HCT116 (cell line): Measurements from ENCODE around the gene EIF4G3. TPM values are rescaled to one million over a fixed set of nuclear protein-coding genes. Genes with fewer than 3 reads are reported as not detected.
"Not testable (repeated sequence)": the region's sequence is repeated elsewhere in the genome, so short reads cannot be mapped to it uniquely, and the experiment has no call there.

Experiments used
- ATAC-seq: fragments of 200-7000 bp; cut with Tn5 transposase; 2 replicates; pipeline ENCODE4 v1.9.1; 2020; ENCODE audit warnings: mild to moderate bottlenecking, moderate library complexity
- BruUV-seq: library from RNA; stranded (reverse); fragments of 400-500 nt; replicated peaks from 2 replicates; lab custom pipeline; 2021; lab: Mats Ljungman, UMichigan
- CTCF ChIA-PET: fragments of 300-600 bp; sonication (Branson Sonifier 250); formaldehyde crosslinking; loops from one replicate; lab custom pipeline; 2021; ENCODE audit warnings: antibody characterized with exemption; lab: Charles Lee
- POLR2A ChIA-PET: fragments of 300-600, 350-600 bp; sonication (Branson Sonifier 250); formaldehyde crosslinking; loops from one replicate; lab custom pipeline; 2021; ENCODE audit warnings: antibody characterized with exemption; lab: Charles Lee
- RAD21 ChIA-PET, 2 experiments: fragments of 300-600 bp; sonication (Branson Sonifier 250); formaldehyde crosslinking; loops; one replicate each; lab custom pipeline; 2023; ENCODE audit warnings: low total read pairs in 2 of 2; ENCODE audit not compliant: uncharacterized antibody in 2 of 2, unreplicated experiment in 2 of 2, low non-redundant PET in 1 of 2; lab: Charles Lee
- DNase-seq: peaks from one replicate; pipeline ENCODE4 v3.0.0-alpha.2; 2010; ENCODE audit warnings: low read depth, low spot score
- H2AFZ ChIP-seq: fragments of 200-600 bp; shearing (Covaris generic), sonication (generic); 2 replicates; pipeline ENCODE4 v1.6.1; 2017; ENCODE audit warnings: low read depth, mixed run types, mixed read lengths, antibody characterized with exemption, low read length; ENCODE audit not compliant: poor library complexity, severe bottlenecking
- H3K27ac ChIP-seq: 2 replicates; pipeline ENCODE4 v1.5.1; 2012; ENCODE audit warnings: low read depth, low read length
- H3K27me3 ChIP-seq: fragments of 200-600 bp; sonication (generic); 2 replicates; pipeline ENCODE4 v1.6.1; 2016; ENCODE audit warnings: mixed run types, low read length, mixed read lengths; ENCODE audit not compliant: insufficient read depth
- H3K36me3 ChIP-seq, 2 experiments: fragments of 200-500 bp in 1 of 2; fragments of 200-600 bp in 1 of 2; sonication (Bioruptor generic) in 1 of 2; sonication (generic) in 1 of 2; 2 replicates each; pipeline versions ENCODE4 v1.5.1 to v1.6.1; 2014 to 2016; ENCODE audit warnings: low read length in 2 of 2, inconsistent platforms in 1 of 2, mixed read lengths in 1 of 2, mixed run types in 1 of 2; ENCODE audit not compliant: insufficient read depth in 2 of 2, control insufficient read depth in 1 of 2
- H3K4me1 ChIP-seq, 2 experiments: fragments of 200-600 bp in 1 of 2; sonication (generic) in 1 of 2; 2 replicates each; pipeline versions ENCODE4 v1.5.1 to v1.6.1; 2012 to 2017; ENCODE audit warnings: low read length in 2 of 2, inconsistent platforms in 1 of 2, mild to moderate bottlenecking in 1 of 2, mixed read lengths in 1 of 2, mixed run types in 1 of 2, moderate library complexity in 1 of 2; ENCODE audit not compliant: insufficient read depth in 2 of 2, control insufficient read depth in 1 of 2
- H3K4me2 ChIP-seq: fragments of 200-600 bp; sonication (generic); 2 replicates; pipeline ENCODE4 v1.6.1; 2017; ENCODE audit warnings: mixed run types, low read length, mixed read lengths
- H3K4me3 ChIP-seq, 2 experiments: fragments of 200-600 bp in 1 of 2; sonication (generic) in 1 of 2; replicated peaks in 1 of 2; 2 replicates each; pipeline ENCODE4 v1.5.1; 2011 to 2016; ENCODE audit warnings: low read length in 2 of 2, control low read depth in 1 of 2, low read depth in 1 of 2, mild to moderate bottlenecking in 1 of 2, mixed read lengths in 1 of 2, mixed run types in 1 of 2
- H3K79me2 ChIP-seq: fragments of 200-600 bp; sonication (generic); 2 replicates; pipeline ENCODE4 v1.6.1; 2017; ENCODE audit warnings: mild to moderate bottlenecking, mixed run types, low read length, moderate library complexity, mixed read lengths; ENCODE audit not compliant: insufficient read depth
- H3K9ac ChIP-seq: fragments of 200-600 bp; sonication (generic); 2 replicates; pipeline ENCODE4 v1.6.1; 2016; ENCODE audit warnings: low read length, mixed read lengths
- H3K9me2 ChIP-seq: fragments of 200-600 bp; sonication (generic), shearing (Covaris generic); 2 replicates; pipeline ENCODE4 v1.6.1; 2017; ENCODE audit warnings: mixed run types, mild to moderate bottlenecking, moderate library complexity; ENCODE audit not compliant: insufficient read depth
- H3K9me3 ChIP-seq, 2 experiments: fragments of 200-500 bp in 1 of 2; fragments of 200-600 bp in 1 of 2; sonication (Bioruptor generic) in 1 of 2; sonication (generic) in 1 of 2; 2 replicates each; pipeline ENCODE4 v1.6.1; 2014 to 2017; ENCODE audit warnings: low read length in 2 of 2, mixed read lengths in 2 of 2, inconsistent platforms in 1 of 2, low read depth in 1 of 2, mild to moderate bottlenecking in 1 of 2, mixed run types in 1 of 2, moderate library complexity in 1 of 2; ENCODE audit not compliant: control insufficient read depth in 1 of 2, insufficient read depth in 1 of 2
- H4K20me1 ChIP-seq: fragments of 200-600 bp; sonication (generic), shearing (Covaris generic); 2 replicates; pipeline ENCODE4 v1.6.1; 2017; ENCODE audit warnings: mixed run types, mild to moderate bottlenecking, moderate library complexity; ENCODE audit not compliant: insufficient read depth
- ATF3 ChIP-seq: IDR thresholded peaks from 2 replicates; pipeline ENCODE4 v1.6.1; 2012
- CTCF ChIP-seq, 3 experiments: fragments of 200-600 bp in 1 of 3; sonication (generic) in 1 of 3; IDR thresholded peaks in 2 of 3; conservative IDR thresholded peaks in 1 of 3; 2 replicates each; pipeline ENCODE4 v1.5.1; 2012 to 2017; ENCODE audit warnings: low read depth in 2 of 3, low read length in 2 of 3, antibody characterized with exemption in 1 of 3, borderline replicate concordance in 1 of 3, control low read depth in 1 of 3, mild to moderate bottlenecking in 1 of 3, mixed read lengths in 1 of 3, mixed run types in 1 of 3, moderate library complexity in 1 of 3; ENCODE audit not compliant: insufficient read depth in 1 of 3
- intact Hi-C: fragments of 100-400 bp; cut with micrococcal nuclease; formaldehyde crosslinking; loops from 2 replicates; pipeline ENCODE4 v1.10.0; 2022
- total RNA-seq: library from RNA; stranded (reverse); gene quantifications from one replicate; pipeline ENCODE4 v1.2.1, GENCODE V29; 2021; ENCODE audit not compliant: unreplicated experiment

The EIF4G3 gene
- total RNA-seq, 1 experiment from 2014 or later = 40.1 TPM

- H3K27me3 ChIP-seq = no peaks in the 10 kb centered on the region
- no peaks in the 10 kb centered on the region for H3K79me2 ChIP-seq
- H3K27ac ChIP-seq = no peak overlapping the region
- H3K4me1 ChIP-seq = no peaks in the 10 kb centered on the region
- H2AFZ ChIP-seq = no peak overlapping the region
- DNase-seq (no peak), ATAC-seq (no peak)
- no peaks in the 10 kb centered on the region for H3K9me3 ChIP-seq
- no peak overlapping the region for H3K9ac ChIP-seq
- RAD21 ChIA-PET = no interaction called here
- no peaks in the 10 kb centered on the region for H3K9me2 ChIP-seq
- no peak overlapping the region for H3K4me3 ChIP-seq
- H4K20me1 ChIP-seq = no peaks in the 10 kb centered on the region
- intact Hi-C loops = no loop called here
- TF ChIP-seq ATF3 (no peak), CTCF (IDR thresholded peaks at IDR 0.05 in 2 of 3, conservative IDR thresholded peaks at IDR 0.05 in 1 of 3; ENCODE audit: borderline replicate concordance in 1 of 3, insufficient read depth in 1 of 3, low read depth in 2 of 3, low read length in 2 of 3) (no peak)
- TF ChIP-seq, all 23 proteins: peak for 0
- H3K4me2 ChIP-seq = no peak overlapping the region
- no TSS peak for BruUV-seq
- POLR2A ChIA-PET = no interaction called here
- no peaks in the 10 kb centered on the region for H3K36me3 ChIP-seq
- CTCF ChIA-PET = no interaction called here
These were observed 263.5 kb downstream of the EIF4G3 start for GRCh38 chr1:20913242-20913641.

GRCh38 chr1:20907526-20907925 lies 269.2 kb downstream of the EIF4G3 start:
- POLR2A ChIA-PET, H3K36me3 ChIP-seq, H2AFZ ChIP-seq, H3K4me1 ChIP-seq, DNase-seq, ATAC-seq, H3K4me2 ChIP-seq, CTCF ChIA-PET, H4K20me1 ChIP-seq, BruUV-seq, H3K79me2 ChIP-seq, H3K27ac ChIP-seq, H3K4me3 ChIP-seq, H3K9me2 ChIP-seq, H3K27me3 ChIP-seq, intact Hi-C loops, H3K9ac ChIP-seq, RAD21 ChIA-PET, H3K9me3 ChIP-seq: not testable (repeated sequence)
